Lower leg skin (tissue), 4 donors: Measurements from ENCODE around the gene ZNF618. TPM values are rescaled to one million over a fixed set of nuclear protein-coding genes. Genes with fewer than 3 reads are reported as not detected.

Experiments used
- DNase-seq, 2 donors: peaks; one replicate each; pipeline ENCODE4 v3.0.0-alpha.2; 2019; ENCODE audit warnings: low spot score in 2 of 2
- H3K4me3 ChIP-seq: fragments of 200-600 bp; sonication (generic); 2 replicates; pipeline ENCODE4 v1.5.1; 2017; ENCODE audit warnings: mild to moderate bottlenecking, low read depth; ENCODE audit not compliant: poor library complexity, severe bottlenecking
- CTCF ChIP-seq, 3 donors: fragments of 450-650 bp; IDR thresholded peaks; one replicate each; pipeline ENCODE4 v1.5.1; 2016; ENCODE audit warnings: antibody characterized with exemption in 3 of 3, mild to moderate bottlenecking in 3 of 3, moderate library complexity in 2 of 3
- POLR2A ChIP-seq, 2 donors: fragments of 450-650 bp; IDR thresholded peaks; one replicate each; pipeline ENCODE4 v1.6.1; 2016 to 2017; ENCODE audit warnings: antibody characterized with exemption in 2 of 2, mild to moderate bottlenecking in 1 of 2, moderate library complexity in 1 of 2
- WGBS, 2 donors: methylation state at CpG; one replicate each; pipeline ENCODE4 v1.1.5; 2018; 5-methylcytosine and 5-hydroxymethylcytosine counted together
- intact Hi-C: fragments of 100-400 bp; cut with DNase I; formaldehyde crosslinking; loops from one replicate; pipeline ENCODE4 v1.15.0; 2023; ENCODE audit warnings: low total_unique reads
- total RNA-seq, 4 donors: library from RNA; depleted of rRNA; stranded (reverse); fragments of >200 nt; gene quantifications; one replicate each; pipeline ENCODE4 v1.1.0, GENCODE V29; 2016

ZNF618 gene
- total RNA-seq, 4 donors from 2014 or later, result 1.1 to 4.1 (median 2.5) TPM

- intact Hi-C loops, result no loop called here
- TF ChIP-seq CTCF (IDR thresholded peaks at IDR 0.05) (no peak), POLR2A (IDR thresholded peaks at IDR 0.05) (no peak)
- no peak overlapping the region for H3K4me3 ChIP-seq
- WGBS, 2 donors, result 3 to 16% methylated on average over 10 to 50 of the region's 55 CpGs
- DNase-seq, result no peak
These were observed 504 bp upstream of the ZNF618 start for GRCh38 chr9:113875459-113876150.

- intact Hi-C loops, result no loop called here
- 0% methylated on average over 1 of the region's 1 CpG for WGBS, 2 donors
- no peak for DNase-seq
- no peak for TF ChIP-seq CTCF (IDR thresholded peaks at IDR 0.05)
- no peak for TF ChIP-seq POLR2A (IDR thresholded peaks at IDR 0.05)
- H3K4me3 ChIP-seq, result no peak overlapping the region
These were observed 872 bp downstream of the ZNF618 start for GRCh38 chr9:113876993-113877368.

GRCh38 chr9:113879318-113879717 lies 3.2 kb downstream of the ZNF618 start:
- no peak for TF ChIP-seq CTCF (IDR thresholded peaks at IDR 0.05)
- TF ChIP-seq POLR2A (IDR thresholded peaks at IDR 0.05), result no peak
- intact Hi-C loops, result no loop called here
- WGBS, 2 donors, result 91% methylated on average over 4 of the region's 4 CpGs

GRCh38 chr9:113879911-113880310 lies 3.8 kb downstream of the ZNF618 start:
- no peak for DNase-seq
- TF ChIP-seq POLR2A (IDR thresholded peaks at IDR 0.05), result no peak
- TF ChIP-seq CTCF (IDR thresholded peaks at IDR 0.05), result no peak
- whole genome bisulfite sequencing, 2 donors, result 83 to 86% methylated on average over 4 of the region's 4 CpGs
- intact Hi-C loops, result no loop called here
- H3K4me3 ChIP-seq, result no peak overlapping the region

More at GRCh38 chr9:113879318-113879717, 3.2 kb downstream of the ZNF618 start:
- no peak for DNase-seq
- no peak overlapping the region for H3K4me3 ChIP-seq

- 91 to 93% methylated on average over 7 of the region's 7 CpGs for WGBS, 2 donors
- TF ChIP-seq CTCF (IDR thresholded peaks at IDR 0.05) (no peak), POLR2A (IDR thresholded peaks at IDR 0.05) (no peak)
- H3K4me3 ChIP-seq, result no peak overlapping the region
- intact Hi-C loops, result no loop called here
- no peak for DNase-seq
These were observed 6.1 kb downstream of the ZNF618 start for GRCh38 chr9:113882181-113882580.

- no peak for DNase-seq
- no peak overlapping the region for H3K4me3 ChIP-seq
- 85 to 89% methylated on average over 7 of the region's 7 CpGs for WGBS, 2 donors
- intact Hi-C loops, result no loop called here
- no peak for TF ChIP-seq POLR2A (IDR thresholded peaks at IDR 0.05)
- TF ChIP-seq CTCF (IDR thresholded peaks at IDR 0.05), result no peak
These were observed 6.6 kb downstream of the ZNF618 start for GRCh38 chr9:113882636-113883164.
